Stimulated activated CD8-positive, alpha-beta memory T cell treated with anti-CD3 and anti-CD28 coated beads, Interleukin-7, amount 100 ng/mL, for 1 hour (primary cell): ENCODE results near the gene PARL.

ENCODE experiments used
- DNase-seq, 2 donors: peaks; one replicate each; pipeline ENCODE4 v3.0.0-alpha.2; 2020; ENCODE audit warnings: low read depth in 2 of 2

Gene PARL, protein sequence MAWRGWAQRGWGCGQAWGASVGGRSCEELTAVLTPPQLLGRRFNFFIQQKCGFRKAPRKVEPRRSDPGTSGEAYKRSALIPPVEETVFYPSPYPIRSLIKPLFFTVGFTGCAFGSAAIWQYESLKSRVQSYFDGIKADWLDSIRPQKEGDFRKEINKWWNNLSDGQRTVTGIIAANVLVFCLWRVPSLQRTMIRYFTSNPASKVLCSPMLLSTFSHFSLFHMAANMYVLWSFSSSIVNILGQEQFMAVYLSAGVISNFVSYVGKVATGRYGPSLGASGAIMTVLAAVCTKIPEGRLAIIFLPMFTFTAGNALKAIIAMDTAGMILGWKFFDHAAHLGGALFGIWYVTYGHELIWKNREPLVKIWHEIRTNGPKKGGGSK

DNA sequence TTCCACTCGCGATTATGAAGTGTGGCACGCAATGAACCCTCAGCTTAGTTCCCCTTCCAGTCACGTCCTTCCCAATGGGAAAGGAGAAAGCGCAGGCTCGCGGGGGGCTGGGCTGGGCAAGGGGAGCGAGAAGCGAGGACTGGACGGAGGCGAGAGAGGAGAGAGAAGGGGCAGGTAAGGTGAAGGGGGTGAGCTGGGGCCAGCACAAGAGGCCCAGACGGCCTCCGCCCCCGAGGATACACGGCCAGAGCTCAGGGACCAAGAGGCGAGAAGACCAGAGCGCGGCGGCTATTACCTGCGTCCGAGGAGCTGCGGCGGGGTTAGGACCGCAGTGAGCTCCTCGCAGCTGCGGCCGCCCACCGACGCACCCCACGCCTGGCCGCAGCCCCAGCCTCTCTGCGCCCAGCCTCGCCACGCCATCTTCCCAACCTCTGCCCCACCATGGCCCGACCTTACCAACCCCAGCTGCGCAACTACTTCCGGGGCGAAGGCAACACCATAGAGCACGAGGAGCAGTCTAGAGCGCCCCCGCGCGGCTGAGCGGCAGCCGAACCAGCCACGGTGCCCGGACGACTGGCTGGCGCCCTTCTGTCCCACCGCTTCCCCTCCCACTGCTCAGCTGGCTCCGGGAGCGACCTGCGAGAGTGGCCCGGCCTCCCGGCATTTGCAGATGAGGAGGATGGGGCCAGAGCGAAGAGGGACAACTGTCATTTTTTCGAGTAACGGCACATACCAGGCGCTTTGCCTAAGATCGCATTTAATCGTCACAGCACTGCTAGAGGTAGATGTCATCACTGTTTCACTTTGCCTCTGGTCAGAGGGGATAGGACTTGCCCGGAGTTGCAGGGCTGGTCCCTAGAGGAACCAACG, at the start of gene PARL:
TSS of gene PARL (minus strand) at position 454 of the 870 bp plus-strand sequence. CDS start at position 420, 34 bp downstream.
- peak; percentile 90 to 95 for DNase-seq

DNA sequence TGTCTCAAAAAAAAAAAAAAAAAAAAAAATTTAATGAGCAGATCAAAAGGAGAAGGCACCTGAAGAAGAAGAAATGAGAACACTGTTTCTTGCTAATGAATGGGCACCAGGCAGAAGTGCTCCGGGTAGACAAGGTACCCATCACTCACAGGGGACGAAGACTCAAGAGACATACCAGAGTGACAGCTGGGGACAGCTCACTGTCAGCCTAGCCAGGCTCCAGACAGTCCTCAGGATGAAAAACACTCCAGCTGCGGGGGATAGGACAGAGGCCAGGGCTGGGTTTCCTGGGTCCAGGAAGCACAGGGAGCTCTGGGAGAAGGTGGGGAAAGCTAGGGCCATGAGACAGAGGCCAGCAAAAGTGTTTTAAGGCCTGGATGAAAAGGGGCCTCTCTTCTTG, 48.5 kb upstream of the PARL start:
- no peak for DNase-seq

DNA sequence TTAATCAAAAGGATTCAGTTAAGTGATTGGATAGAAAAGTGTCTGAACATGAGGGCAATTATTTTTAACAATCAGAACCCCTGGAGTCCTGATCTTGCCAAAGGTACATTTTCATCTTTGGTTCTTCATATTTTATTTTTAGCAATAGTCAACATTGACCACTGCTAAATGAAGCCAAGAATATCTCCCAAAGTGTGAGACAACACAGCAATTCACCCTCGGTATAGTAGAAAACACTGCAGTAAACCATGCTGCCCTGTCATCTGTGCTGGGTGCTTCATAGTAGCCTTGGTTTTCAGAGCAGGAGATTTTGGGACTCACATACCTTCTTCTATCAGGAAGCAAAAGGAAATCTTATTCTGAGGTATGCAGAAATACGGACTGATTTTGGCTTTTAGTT, 47.2 kb upstream of the PARL start:
- no peak for DNase-seq

DNA sequence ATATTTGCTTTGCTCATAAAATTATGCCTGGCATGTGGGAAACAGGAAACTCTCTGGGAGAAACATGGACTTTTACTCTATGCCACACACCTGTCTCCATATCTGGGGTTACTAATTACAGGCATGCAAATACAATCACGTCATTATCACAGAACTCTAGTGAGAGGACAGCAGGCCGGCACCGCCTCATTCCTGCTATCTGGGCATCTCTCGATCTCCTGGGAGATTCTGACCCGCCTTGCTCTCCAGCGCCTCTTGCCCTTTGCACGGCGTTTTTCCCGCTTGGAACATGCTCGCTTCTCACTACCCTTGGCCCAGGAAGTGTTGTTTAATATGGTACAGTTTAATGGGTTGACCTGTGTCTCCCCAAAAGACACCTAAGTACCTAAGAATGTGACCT, 45.4 kb upstream of the PARL start:
- DNase-seq, result no peak

DNA sequence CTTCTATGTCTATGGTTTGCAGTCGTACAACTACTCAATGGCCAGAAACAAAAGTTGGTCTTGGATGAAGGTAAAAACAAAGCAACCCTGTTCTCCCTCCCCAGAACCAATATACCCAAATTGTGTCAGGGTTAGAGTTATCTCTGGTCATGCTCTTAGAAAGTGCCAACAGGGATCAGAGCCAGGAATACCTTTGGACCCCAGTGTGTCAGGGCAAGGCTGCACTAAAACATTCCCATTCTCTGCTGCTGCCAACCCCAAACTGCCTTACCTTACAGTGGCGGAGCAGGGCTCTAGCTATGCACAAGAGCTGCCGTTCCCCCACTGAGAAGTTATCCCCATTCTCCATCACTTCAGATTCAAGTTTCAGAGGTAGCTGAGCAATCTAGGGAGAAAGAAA, 42.4 kb upstream of the PARL start:
- no peak for DNase-seq

DNA sequence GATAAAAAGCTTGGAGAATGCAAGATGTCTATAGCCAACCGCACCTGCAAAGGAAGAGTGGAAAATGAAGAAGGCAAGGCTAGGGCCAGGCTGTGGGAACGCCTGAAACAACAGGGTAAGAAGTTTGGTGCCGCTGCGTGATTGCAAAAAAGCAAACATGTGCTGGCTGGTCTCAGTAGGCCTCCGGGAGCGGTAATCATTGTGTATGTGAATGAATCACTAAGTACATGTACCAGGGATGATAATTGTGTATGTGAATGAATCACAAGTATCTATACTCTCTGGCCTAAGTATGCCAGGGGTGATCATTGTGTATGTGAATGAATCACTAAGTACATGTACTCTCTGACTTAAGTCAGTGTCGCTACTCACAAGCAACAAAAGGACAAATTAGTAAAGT, 40.3 kb upstream of the PARL start:
- DNase-seq, result no peak

DNA sequence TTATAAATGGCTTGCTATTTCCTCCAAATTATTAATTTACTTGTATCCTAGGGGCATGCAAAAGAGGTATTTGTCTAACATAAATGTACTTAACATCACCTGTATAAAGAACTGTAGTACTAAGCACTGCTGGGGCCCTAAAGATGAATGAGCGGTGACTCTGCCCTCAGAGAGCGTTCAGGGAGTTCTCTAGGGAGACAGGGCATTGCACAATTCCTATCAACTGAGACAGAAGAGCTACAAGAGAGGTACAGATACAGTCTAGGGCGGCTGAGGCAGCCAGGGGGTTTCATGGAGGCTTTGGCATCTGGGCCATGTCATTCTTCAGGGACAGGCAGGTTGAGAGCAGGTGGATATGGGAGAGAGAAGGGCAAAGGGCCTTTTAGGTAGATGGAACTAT, 39.9 kb upstream of the PARL start:
- DNase-seq, result no peak

DNA sequence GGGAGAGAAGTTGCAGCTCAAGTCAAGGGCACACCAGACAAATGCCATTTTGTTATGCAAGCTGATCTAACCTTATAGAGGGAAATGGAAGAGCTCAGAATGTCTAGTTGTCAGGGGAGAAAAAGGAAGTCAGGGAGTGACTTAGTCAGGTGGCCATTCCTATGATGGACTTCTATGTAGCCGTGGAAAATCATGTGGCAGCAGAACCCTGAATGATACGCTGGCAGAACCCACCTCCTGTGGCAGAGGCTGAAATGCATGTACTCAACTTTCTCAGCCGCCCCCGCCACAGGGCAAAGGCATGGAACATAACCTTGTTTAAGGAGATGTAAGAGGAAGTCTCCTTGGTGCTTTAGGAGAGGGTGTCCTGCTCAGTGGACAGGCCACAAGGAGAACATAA, 37.7 kb upstream of the PARL start:
- DNase-seq, result no peak

DNA sequence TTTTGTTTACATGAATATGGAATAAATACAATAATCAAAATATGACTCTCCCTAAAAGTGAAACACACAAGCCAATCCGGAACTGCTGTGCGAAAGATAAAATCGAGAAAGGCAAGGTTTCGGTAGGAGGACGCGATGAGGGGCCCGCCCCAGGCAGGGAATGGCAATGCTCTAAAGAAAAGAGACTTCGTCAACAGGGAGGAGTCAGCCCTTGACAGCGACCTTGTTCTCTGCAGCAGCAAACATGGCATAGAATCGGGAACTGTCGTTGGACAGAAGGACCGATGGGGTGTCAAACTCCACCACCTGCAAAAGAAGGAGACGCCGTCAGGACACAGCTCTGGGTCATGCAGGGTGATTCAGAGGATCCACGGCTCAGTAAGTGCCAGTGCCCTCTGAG, 36.4 kb upstream of the PARL start:
- no peak for DNase-seq

DNA sequence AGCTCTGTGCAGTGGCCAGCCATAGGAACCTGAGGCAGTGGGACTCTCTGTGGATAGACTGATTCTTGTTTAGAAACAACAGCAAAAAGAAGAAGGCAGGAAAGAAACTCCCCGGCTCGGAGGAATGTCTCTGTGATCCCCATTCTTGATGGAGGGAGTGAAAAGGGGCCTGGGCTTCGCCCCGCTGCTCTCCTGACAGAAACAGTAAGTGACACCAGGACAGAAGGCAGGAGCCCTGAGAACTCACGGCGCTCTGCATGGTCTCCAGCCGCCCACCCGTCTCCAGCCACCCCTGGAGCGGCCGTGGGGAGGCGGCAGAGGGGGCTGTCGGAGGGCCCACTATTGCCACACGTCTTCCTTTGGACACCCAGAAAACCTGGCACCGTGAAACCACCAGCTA, 35.7 kb upstream of the PARL start:
- no peak for DNase-seq

DNA sequence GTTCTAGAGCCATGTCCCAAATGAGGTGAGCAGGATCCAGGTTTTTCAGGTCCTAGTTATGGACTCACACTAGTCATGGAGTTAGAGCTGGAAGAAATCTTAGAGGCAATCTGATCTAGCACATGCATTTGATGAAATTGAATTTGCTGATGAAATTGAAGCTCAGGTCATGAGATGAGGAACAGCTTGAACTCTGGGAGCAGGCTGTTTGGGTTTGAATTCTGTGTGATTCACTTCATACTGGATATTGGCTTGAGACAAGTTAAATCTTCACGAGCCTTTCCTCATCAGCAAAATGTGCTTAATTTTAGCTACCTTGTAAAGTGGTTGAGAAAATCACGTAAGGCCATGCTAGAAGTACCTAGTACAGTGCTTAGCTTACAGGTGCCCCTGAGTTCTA, 33.5 kb upstream of the PARL start:
- no peak for DNase-seq

DNA sequence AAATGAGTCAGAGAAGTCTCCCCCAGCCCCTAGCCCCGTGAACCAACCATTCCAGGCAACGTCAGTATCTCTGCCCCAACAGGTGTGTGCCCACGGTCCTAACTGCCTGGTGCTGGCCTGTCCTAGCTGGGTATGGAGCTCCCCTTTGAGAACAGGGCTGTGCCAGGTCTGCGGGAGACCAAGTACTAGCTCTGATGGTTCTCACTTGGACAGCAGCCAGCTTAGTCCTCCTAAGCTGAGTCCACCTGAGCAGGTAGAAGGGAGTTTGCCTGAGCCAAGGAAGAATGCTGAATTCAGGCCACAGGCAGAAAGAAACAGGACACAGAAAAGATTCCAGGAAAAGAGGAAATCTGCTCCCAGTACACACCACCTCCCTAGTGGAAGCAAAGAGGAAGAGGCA, 33.1 kb upstream of the PARL start:
- no peak for DNase-seq

DNA sequence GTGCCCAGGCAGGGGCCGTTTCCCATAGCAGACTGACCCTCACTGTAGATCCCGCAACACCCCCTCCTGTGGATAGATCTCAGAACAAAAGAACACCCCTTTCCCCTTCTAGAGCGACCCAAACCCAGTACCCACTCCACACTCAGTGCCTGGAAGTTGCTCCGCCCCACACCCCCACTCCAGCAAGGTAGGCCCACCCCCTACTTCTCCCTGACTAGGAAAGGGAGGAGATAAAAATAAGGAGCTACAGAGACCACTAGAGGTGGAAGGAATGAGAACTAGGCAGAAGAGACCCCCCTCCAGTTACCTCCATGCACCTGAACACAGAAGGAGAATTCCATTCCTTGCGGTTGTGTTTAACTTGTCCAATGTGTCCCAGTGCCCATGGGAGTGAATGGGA, 30.2 kb upstream of the PARL start:
- DNase-seq, result no peak

DNA sequence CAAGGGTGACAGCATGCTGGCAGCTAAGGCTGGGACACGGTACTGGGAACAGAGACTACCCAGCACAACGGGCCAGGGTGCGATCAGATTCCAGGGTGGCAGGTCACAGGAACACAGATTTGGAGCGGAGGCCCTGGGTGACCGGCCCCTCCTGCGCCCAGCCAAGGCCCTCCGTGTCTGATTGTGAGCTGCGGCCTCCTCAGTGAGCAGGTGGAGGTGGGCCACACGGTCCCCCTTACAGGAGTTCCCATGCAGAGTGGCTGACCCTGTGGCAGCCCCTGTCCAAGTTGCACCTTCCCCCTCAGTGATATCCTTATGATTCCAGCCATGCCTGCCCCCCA, 28.9 kb upstream of the PARL start:
- no peak for DNase-seq

DNA sequence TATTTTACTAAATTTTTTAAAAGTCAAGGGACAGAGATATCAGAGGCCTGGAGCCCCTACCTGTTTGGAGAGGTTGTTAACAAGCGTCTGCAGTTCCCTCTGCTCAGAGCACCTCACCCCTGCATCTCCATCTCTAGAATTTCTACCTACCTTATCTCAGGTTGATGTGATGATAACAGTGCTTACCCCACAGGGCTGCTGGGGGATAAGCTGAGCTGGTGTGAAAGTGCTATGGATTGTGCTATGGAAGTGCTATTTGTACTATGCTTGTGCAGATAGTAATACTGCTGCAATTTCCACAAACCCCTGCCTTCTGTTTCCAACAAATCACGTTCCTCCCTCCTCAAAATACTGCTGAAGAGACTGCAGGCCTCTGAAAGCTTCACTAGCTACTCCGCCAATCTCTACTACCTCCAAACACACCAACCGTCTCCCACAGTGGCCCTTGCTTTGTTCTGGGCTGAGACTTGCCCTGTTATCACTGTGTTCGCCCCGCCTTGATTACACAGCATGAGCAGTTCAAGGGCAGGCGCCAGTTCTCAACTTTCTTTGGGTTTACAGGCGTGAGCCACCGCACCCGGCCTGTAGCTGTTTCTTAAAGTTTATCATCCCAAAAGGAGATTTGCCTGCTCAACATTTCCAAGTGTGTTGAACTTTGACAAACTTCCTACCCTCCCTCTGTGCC, 28.4 kb upstream of the PARL start:
- DNase-seq, result no peak

DNA sequence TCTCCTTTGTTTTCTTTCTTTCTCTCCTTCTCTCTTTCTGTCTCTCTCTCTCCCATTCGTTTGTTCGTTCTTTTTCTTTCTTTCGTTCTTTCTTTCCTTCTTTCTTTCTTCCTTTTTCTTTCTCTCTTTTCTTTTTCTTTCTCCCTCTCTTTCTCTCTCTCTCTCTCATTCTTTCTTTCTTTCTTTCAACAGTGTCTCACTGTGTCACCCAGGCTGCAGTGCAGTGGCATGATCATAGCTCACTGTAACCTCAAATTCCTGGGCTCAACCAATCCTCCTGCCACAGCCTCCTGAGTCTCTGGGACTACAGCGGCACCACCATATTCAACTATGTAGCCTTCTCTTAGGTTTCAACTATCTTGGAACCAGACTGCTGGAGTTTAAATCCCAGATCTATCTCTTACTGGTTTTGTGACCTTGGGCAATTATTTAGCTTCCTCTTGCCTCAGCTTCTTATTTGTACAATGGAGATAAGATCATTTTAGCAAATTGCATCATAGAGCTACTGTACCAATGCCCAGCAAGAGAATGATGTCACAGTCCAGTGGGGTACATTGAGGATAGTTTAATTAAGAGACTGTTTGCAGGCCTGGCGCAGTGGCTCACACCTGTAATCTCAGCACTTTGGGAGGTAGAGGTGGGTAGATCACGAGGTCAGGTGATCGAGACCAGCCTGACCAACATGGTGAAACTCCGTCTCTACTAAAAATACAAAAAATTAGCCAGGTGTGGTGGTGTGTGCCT, 27.3 kb upstream of the PARL start:
- no peak for DNase-seq

DNA sequence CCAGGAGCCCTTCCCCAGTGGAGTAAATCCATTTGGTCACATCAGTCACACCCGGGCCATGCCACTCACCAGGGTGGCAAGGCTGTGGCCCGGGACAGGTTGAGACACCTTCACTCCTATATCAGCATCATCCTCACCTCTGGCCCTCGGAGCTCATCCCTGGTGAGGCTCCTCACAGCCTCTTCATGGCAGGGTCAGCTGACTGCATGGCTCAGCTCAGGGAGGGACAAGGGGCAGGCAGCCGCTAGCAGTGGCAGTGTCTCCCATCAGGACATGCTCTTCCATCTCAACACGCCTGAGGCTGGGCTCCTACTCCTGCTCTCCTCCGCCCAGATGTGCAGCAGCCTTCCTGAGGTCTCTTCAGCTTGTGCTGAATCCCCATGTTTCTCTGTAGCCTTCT, 26.4 kb upstream of the PARL start:
- DNase-seq, result no peak

DNA sequence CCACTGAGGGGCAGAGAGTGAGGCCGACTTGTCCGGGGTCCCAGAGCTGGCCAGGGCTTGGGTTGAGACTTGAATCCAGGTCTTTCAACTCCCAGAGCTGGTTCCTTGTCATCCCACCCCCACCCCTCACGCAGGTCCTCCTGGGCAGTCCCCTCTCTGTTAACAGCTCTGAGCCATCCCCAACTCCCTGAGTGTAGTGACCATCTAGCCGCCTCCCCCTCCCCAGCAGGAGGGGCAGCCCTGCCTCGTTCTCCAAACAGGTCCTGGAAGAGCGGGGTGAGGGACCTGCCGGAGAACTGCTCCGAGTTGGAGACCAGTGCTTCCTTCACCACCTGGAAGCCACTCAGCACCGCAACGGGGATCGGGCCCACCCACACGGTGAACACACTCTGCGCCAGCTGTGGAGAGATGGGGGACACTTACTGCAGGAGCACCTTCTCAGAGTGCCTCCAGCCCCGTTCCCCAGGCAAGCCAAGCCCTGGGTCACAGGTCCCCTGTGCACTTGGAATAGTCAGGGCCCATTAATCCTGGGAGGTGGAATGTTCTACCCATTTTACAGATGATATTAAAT, 24.4 kb upstream of the PARL start:
- no peak for DNase-seq

DNA sequence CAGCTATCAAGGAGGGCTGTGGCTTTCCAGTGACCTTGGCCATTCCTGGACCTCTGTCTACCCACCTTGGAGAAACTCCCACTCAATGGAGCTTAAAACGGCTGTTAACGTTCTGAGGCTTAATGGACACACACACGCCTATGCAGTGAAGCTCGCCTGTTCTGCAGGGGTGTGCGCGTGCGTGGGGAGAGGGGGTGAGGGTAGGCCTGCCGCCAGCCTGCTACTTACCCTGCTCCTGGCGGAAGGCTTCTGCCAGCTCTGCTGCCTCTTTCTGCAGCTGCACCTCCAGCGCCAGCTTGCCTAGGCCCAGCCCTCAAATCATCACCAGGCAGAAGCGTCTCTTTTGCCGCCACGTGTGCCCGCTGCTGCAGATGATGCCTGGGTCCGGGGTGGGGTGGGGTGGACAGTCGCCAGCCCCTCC, 23.2 kb upstream of the PARL start:
- DNase-seq, result no peak

DNA sequence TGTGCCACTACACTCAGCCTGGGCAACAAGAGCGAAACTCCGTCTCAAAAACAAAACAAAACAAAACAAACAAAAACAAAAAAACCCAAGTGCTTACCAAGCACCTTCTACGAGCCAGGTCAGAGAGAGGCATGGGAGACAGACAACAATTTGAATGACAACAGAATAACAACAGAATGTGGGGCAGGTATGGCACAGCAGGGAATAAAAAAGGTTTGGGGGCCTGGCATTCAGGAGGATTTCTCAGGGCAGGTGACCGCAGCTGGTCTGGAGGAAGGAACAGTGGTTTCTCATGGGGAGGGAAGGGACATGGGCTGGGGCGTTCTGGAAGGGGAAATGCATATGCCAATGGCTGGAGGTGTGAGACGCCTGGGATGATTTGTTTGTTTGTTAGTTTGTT, 22.5 kb upstream of the PARL start:
- no peak for DNase-seq

DNA sequence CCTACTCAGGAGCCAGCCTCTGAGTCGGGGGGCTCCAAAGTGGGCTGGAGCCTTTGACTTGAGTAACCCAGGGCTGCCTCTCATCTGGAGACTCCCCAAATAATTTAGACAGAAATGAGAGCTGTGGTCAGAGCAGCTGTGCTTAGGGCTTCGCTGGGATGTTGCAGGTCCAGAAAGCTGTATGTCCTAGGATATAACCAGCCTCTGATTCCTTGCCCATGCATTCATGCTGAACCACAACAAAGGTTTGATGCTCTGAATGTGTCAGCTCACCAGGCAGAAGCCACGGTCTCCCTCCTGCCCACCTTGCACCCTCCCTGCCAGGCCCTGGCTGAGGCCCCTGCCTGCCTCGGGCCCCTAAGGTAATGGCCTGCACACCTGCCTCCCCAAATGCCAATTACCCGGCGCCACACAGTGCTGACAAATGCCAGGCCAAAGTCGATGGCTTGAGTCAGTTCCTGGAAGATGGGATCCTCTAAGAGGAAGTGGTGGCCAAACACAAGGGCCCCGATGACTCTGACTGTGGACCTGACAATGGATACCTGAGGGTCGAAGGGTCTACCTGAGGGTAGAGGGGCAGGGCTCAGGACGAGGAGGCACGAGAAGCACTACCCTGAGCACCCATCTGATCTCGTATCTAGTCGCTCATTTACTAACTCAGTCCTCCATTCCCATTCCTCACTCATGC, 21.7 kb upstream of the PARL start:
- no peak for DNase-seq
